Activated T-helper 17 cell treated with anti-CD3 and anti-CD28 coated beads, Interleukin-2, amount 50 U/mL, for 72 hours (primary cell): ENCODE measurements around the gene FMO1. TPM values are rescaled to one million over a fixed set of nuclear protein-coding genes. Genes with fewer than 3 reads are reported as not detected.
"Not testable (repeated sequence)": the region's sequence is repeated elsewhere in the genome, so short reads cannot be mapped to it uniquely, and the experiment has no call there.

ENCODE experiments used
- ATAC-seq: fragments of 150-1000 bp; cut with Tn5 transposase; replicated peaks from 2 replicates; pipeline ENCODE4 v1.10.0; 2021; ENCODE audit warnings: mild to moderate bottlenecking, moderate library complexity
- H3K27ac Mint-ChIP-seq: one replicate; pipeline ENCODE4 v1.8.0; 2022; ENCODE audit warnings: mixed read lengths
- H3K27me3 Mint-ChIP-seq: one replicate; pipeline ENCODE4 v1.8.0; 2022; ENCODE audit warnings: mixed read lengths
- H3K36me3 Mint-ChIP-seq: one replicate; pipeline ENCODE4 v1.8.0; 2022; ENCODE audit warnings: low read depth, mild to moderate bottlenecking, mixed read lengths
- H3K4me1 Mint-ChIP-seq: one replicate; pipeline ENCODE4 v1.8.0; 2022; ENCODE audit warnings: mixed read lengths
- H3K4me3 Mint-ChIP-seq: one replicate; pipeline ENCODE4 v1.8.0; 2022; ENCODE audit warnings: mild to moderate bottlenecking, mixed read lengths
- H3K9me3 Mint-ChIP-seq: one replicate; pipeline ENCODE4 v1.8.0; 2022; ENCODE audit warnings: mixed read lengths
- total RNA-seq, 2 donors: library from RNA; stranded (reverse); gene quantifications; one replicate each; pipeline ENCODE4 v1.2.3, GENCODE V29; 2022

Gene FMO1
- total RNA-seq, 2 donors from 2014 or later, result not detected

- Mint-ChIP-seq H3K4me3 (no peak overlapping the region), H3K27ac (no peak overlapping the region), H3K27me3 (no peaks in the 10 kb centered on the region), H3K9me3 (no peaks in the 10 kb centered on the region), H3K36me3 (no peaks in the 10 kb centered on the region), H3K4me1 (no peaks in the 10 kb centered on the region)
- no peak for ATAC-seq
These were observed 26.4 kb upstream of the FMO1 start for GRCh38 chr1:171221665-171222591.

- Mint-ChIP-seq H3K4me3 (no peak overlapping the region), H3K9me3 (no peaks in the 10 kb centered on the region), H3K36me3 (no peaks in the 10 kb centered on the region), H3K4me1 (no peaks in the 10 kb centered on the region), H3K27ac (no peak overlapping the region), H3K27me3 (no peaks in the 10 kb centered on the region)
- ATAC-seq, result no peak
These were observed 25.4 kb upstream of the FMO1 start for GRCh38 chr1:171222936-171223335.

GRCh38 chr1:171224257-171224656 is 24.0 kb upstream of the FMO1 start:
- not testable (repeated sequence) for H3K4me3 Mint-ChIP-seq, ATAC-seq, H3K36me3 Mint-ChIP-seq, H3K4me1 Mint-ChIP-seq, H3K27me3 Mint-ChIP-seq, H3K27ac Mint-ChIP-seq, H3K9me3 Mint-ChIP-seq

GRCh38 chr1:171226747-171227370 is 21.4 kb upstream of the FMO1 start:
- no peaks in the 10 kb centered on the region for H3K4me1 Mint-ChIP-seq
- ATAC-seq, result peak; percentile 60
- H3K36me3 Mint-ChIP-seq, result no peaks in the 10 kb centered on the region
- no peak overlapping the region for H3K27ac Mint-ChIP-seq
- no peaks in the 10 kb centered on the region for H3K9me3 Mint-ChIP-seq
- no peak overlapping the region for H3K4me3 Mint-ChIP-seq
- H3K27me3 Mint-ChIP-seq, result no peaks in the 10 kb centered on the region

GRCh38 chr1:171231326-171231725 is 17.0 kb upstream of the FMO1 start:
- no peak for ATAC-seq
- H3K4me1 Mint-ChIP-seq, result no peaks in the 10 kb centered on the region
- peaks cover 4% of the 10 kb centered on the region for H3K9me3 Mint-ChIP-seq
- H3K27me3 Mint-ChIP-seq, result peaks cover 10% of the 10 kb centered on the region
- H3K4me3 Mint-ChIP-seq, result no peak overlapping the region
- no peak overlapping the region for H3K27ac Mint-ChIP-seq
- no peaks in the 10 kb centered on the region for H3K36me3 Mint-ChIP-seq

- Mint-ChIP-seq H3K36me3 (no peaks in the 10 kb centered on the region), H3K27me3 (peaks cover 13% of the 10 kb centered on the region), H3K9me3 (peaks cover 4% of the 10 kb centered on the region), H3K4me1 (no peaks in the 10 kb centered on the region), H3K27ac (no peak overlapping the region), H3K4me3 (no peak overlapping the region)
- no peak for ATAC-seq
These were observed 15.1 kb upstream of the FMO1 start for GRCh38 chr1:171233183-171233582.

GRCh38 chr1:171236231-171236630 is 12.1 kb upstream of the FMO1 start:
- Mint-ChIP-seq H3K9me3 (peaks cover 19% of the 10 kb centered on the region), H3K27me3 (peaks cover 31% of the 10 kb centered on the region)
- H3K4me1 Mint-ChIP-seq, H3K36me3 Mint-ChIP-seq, H3K27ac Mint-ChIP-seq, H3K4me3 Mint-ChIP-seq, ATAC-seq: not testable (repeated sequence)

GRCh38 chr1:171243878-171244277 is 4.4 kb upstream of the FMO1 start:
- no peak for ATAC-seq
- H3K9me3 Mint-ChIP-seq, result peaks cover 11% of the 10 kb centered on the region
- H3K36me3 Mint-ChIP-seq, result no peaks in the 10 kb centered on the region
- H3K27me3 Mint-ChIP-seq, result peaks cover 16% of the 10 kb centered on the region
- H3K4me1 Mint-ChIP-seq, result no peaks in the 10 kb centered on the region
- no peak overlapping the region for H3K4me3 Mint-ChIP-seq
- H3K27ac Mint-ChIP-seq, result no peak overlapping the region

GRCh38 chr1:171245458-171246064 is 2.7 kb upstream of the FMO1 start:
- no peak for ATAC-seq
- no peak overlapping the region for H3K27ac Mint-ChIP-seq
- no peaks in the 10 kb centered on the region for H3K9me3 Mint-ChIP-seq

GRCh38 chr1:171247501-171247900 is 793 bp upstream of the FMO1 start:
- Mint-ChIP-seq H3K9me3 (no peaks in the 10 kb centered on the region), H3K36me3 (no peaks in the 10 kb centered on the region), H3K27me3 (peaks cover 22% of the 10 kb centered on the region), H3K27ac (no peak overlapping the region), H3K4me3 (no peak overlapping the region), H3K4me1 (peaks cover 3% of the 10 kb centered on the region)
- ATAC-seq, result no peak

More at GRCh38 chr1:171245458-171246064, 2.7 kb upstream of the FMO1 start:
- no peak overlapping the region for H3K4me3 Mint-ChIP-seq
- no peaks in the 10 kb centered on the region for H3K36me3 Mint-ChIP-seq
- H3K4me1 Mint-ChIP-seq, result no peaks in the 10 kb centered on the region
- peaks cover 9% of the 10 kb centered on the region for H3K27me3 Mint-ChIP-seq

- no peaks in the 10 kb centered on the region for H3K36me3 Mint-ChIP-seq
- peaks cover 4% of the 10 kb centered on the region for H3K4me1 Mint-ChIP-seq
- no peak overlapping the region for H3K4me3 Mint-ChIP-seq
- peaks cover 27% of the 10 kb centered on the region for H3K27me3 Mint-ChIP-seq
- ATAC-seq, result no peak
- no peaks in the 10 kb centered on the region for H3K9me3 Mint-ChIP-seq
- no peak overlapping the region for H3K27ac Mint-ChIP-seq
These were observed 547 bp downstream of the FMO1 start for GRCh38 chr1:171248841-171249240.

GRCh38 chr1:171250263-171250662 is 2.0 kb downstream of the FMO1 start:
- H3K4me3 Mint-ChIP-seq, result no peak overlapping the region
- no peak overlapping the region for H3K27ac Mint-ChIP-seq
- no peak for ATAC-seq
- H3K36me3 Mint-ChIP-seq, result no peaks in the 10 kb centered on the region
- peaks cover 35% of the 10 kb centered on the region for H3K27me3 Mint-ChIP-seq
- peaks cover 4% of the 10 kb centered on the region for H3K4me1 Mint-ChIP-seq
- H3K9me3 Mint-ChIP-seq, result no peaks in the 10 kb centered on the region

- peaks cover 39% of the 10 kb centered on the region for H3K27me3 Mint-ChIP-seq
- peaks cover 4% of the 10 kb centered on the region for H3K4me1 Mint-ChIP-seq
- H3K4me3 Mint-ChIP-seq, result peak overlapping the region; percentile 81
- H3K36me3 Mint-ChIP-seq, result no peaks in the 10 kb centered on the region
- H3K9me3 Mint-ChIP-seq, result no peaks in the 10 kb centered on the region
- H3K27ac Mint-ChIP-seq, result peak overlapping the region; percentile 17
- ATAC-seq, result peak; percentile 82
These were observed 3.0 kb downstream of the FMO1 start for GRCh38 chr1:171251042-171251951.

GRCh38 chr1:171251952-171252300 is 3.6 kb downstream of the FMO1 start:
- no peak for ATAC-seq
- peak overlapping the region; percentile 81 for H3K4me3 Mint-ChIP-seq
- peaks cover 4% of the 10 kb centered on the region for H3K4me1 Mint-ChIP-seq
- no peaks in the 10 kb centered on the region for H3K36me3 Mint-ChIP-seq
- H3K27me3 Mint-ChIP-seq, result peaks cover 39% of the 10 kb centered on the region
- no peak overlapping the region for H3K27ac Mint-ChIP-seq
- no peaks in the 10 kb centered on the region for H3K9me3 Mint-ChIP-seq
